Measurements from ENCODE around the gene PRICKLE1.

DNA sequence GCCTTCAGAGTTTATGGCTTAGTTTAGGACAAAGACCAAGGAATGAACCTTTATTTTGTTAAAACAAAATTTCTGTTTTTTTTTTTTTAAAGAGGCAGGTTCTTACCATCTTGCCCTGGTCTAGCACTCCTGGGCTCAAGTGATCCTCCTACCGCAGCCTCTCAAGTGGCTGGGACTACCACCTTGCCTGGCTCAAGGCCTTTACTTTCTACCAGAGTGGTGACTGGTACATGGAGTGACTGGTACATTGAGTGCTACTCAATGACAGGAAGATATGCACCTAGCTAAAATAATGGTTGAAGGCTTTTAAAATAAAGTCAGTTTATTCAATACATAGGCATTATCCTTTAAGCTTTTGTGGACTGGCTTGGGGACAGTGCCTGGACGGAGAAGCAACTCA is 32.6 kb downstream of the PRICKLE1 start:
- TF ChIP-seq, protein P1, sequence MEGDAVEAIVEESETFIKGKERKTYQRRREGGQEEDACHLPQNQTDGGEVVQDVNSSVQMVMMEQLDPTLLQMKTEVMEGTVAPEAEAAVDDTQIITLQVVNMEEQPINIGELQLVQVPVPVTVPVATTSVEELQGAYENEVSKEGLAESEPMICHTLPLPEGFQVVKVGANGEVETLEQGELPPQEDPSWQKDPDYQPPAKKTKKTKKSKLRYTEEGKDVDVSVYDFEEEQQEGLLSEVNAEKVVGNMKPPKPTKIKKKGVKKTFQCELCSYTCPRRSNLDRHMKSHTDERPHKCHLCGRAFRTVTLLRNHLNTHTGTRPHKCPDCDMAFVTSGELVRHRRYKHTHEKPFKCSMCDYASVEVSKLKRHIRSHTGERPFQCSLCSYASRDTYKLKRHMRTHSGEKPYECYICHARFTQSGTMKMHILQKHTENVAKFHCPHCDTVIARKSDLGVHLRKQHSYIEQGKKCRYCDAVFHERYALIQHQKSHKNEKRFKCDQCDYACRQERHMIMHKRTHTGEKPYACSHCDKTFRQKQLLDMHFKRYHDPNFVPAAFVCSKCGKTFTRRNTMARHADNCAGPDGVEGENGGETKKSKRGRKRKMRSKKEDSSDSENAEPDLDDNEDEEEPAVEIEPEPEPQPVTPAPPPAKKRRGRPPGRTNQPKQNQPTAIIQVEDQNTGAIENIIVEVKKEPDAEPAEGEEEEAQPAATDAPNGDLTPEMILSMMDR (IDR thresholded peaks at IDR 0.05; ENCODE audit: borderline replicate concordance, extremely low read depth, low read length, poor library complexity, severe bottlenecking): no peak
- TF ChIP-seq EZH2 (IDR thresholded peaks at IDR 0.05; ENCODE audit: borderline replicate concordance, low read depth, low read length, severe bottlenecking): no peak
